Measurements from ENCODE around the gene RDH8. TPM values are rescaled to one million over a fixed set of nuclear protein-coding genes. Genes with fewer than 3 reads are reported as not detected.

The RDH8 gene
- total and polyA plus RNA-seq, 2 donors (not counting 1 experiment from before 2014, with no cell fraction given): 0.06 TPM; not detected in 1

- Histone ChIP-seq H3K79me2 (ENCODE audit: control insufficient read depth, insufficient read depth, low read length) (peaks cover 2% of the 10 kb centered on the region), H4K20me1 (ENCODE audit: control insufficient read depth, extremely low read depth, insufficient read depth, low read length) (no peaks in the 10 kb centered on the region), H3K4me3 (replicated peaks in 1 of 4; ENCODE audit: control extremely low read depth in 1 of 4, insufficient read depth in 1 of 4, low read depth in 3 of 4, low read length in 4 of 4) (no peak overlapping the region), H3K27ac (ENCODE audit: insufficient read depth, low read length) (no peak overlapping the region), H3K27me3 (ENCODE audit: control insufficient read depth, insufficient read depth, low read length) (no peaks in the 10 kb centered on the region), H2AFZ (ENCODE audit: low read length) (no peak overlapping the region), H3K9ac (ENCODE audit: insufficient read depth, low read length) (no peak overlapping the region), H3K36me3 (ENCODE audit: control insufficient read depth, insufficient read depth, low read length) (no peaks in the 10 kb centered on the region), H3K4me2 (ENCODE audit: extremely low read depth, insufficient read depth, low read length) (no peak overlapping the region), H3K4me1 (ENCODE audit: control insufficient read depth, extremely low read depth, insufficient read depth, low read length) (peaks cover 16% of the 10 kb centered on the region), H3K9me3 (ENCODE audit: control insufficient read depth, insufficient read depth, low read depth, low read length) (no peaks in the 10 kb centered on the region)
- TF ChIP-seq CTCF (conservative IDR thresholded peaks at IDR 0.05 in 1 of 2, IDR thresholded peaks at IDR 0.05 in 1 of 2; ENCODE audit: low read depth in 1 of 2, low read length in 2 of 2): no peak
- TF ChIP-seq EZH2 (IDR thresholded peaks at IDR 0.05; ENCODE audit: low read length, missing control alignments): no peak
- no peak for DNase-seq (ENCODE audit: low read depth in 2 of 2)
These were observed 2.3 kb upstream of the RDH8 start for GRCh38 chr19:10010939-10011338.

GRCh38 chr19:10011974-10012373, 1.3 kb upstream of the RDH8 start:
- Histone ChIP-seq H3K79me2 (ENCODE audit: control insufficient read depth, insufficient read depth, low read length) (peaks cover 2% of the 10 kb centered on the region), H3K9me3 (ENCODE audit: control insufficient read depth, insufficient read depth, low read depth, low read length) (no peaks in the 10 kb centered on the region), H3K4me3 (replicated peaks in 1 of 4; ENCODE audit: control extremely low read depth in 1 of 4, insufficient read depth in 1 of 4, low read depth in 3 of 4, low read length in 4 of 4) (no peak overlapping the region), H3K4me2 (ENCODE audit: extremely low read depth, insufficient read depth, low read length) (no peak overlapping the region), H3K9ac (ENCODE audit: insufficient read depth, low read length) (no peak overlapping the region), H3K27ac (ENCODE audit: insufficient read depth, low read length) (no peak overlapping the region), H3K27me3 (ENCODE audit: control insufficient read depth, insufficient read depth, low read length) (no peaks in the 10 kb centered on the region), H3K36me3 (ENCODE audit: control insufficient read depth, insufficient read depth, low read length) (no peaks in the 10 kb centered on the region), H4K20me1 (ENCODE audit: control insufficient read depth, extremely low read depth, insufficient read depth, low read length) (no peaks in the 10 kb centered on the region), H3K4me1 (ENCODE audit: control insufficient read depth, extremely low read depth, insufficient read depth, low read length) (peaks cover 14% of the 10 kb centered on the region), H2AFZ (ENCODE audit: low read length) (no peak overlapping the region)
- TF ChIP-seq CTCF (conservative IDR thresholded peaks at IDR 0.05 in 1 of 2, IDR thresholded peaks at IDR 0.05 in 1 of 2; ENCODE audit: low read depth in 1 of 2, low read length in 2 of 2) (no peak), EZH2 (IDR thresholded peaks at IDR 0.05; ENCODE audit: low read length, missing control alignments) (no peak)
- DNase-seq (ENCODE audit: low read depth in 2 of 2): no peak

- no peaks in the 10 kb centered on the region for H3K27me3 ChIP-seq (ENCODE audit: control insufficient read depth, insufficient read depth, low read length)
- H3K9me3 ChIP-seq (ENCODE audit: control insufficient read depth, insufficient read depth, low read depth, low read length): no peaks in the 10 kb centered on the region
- no peaks in the 10 kb centered on the region for H3K36me3 ChIP-seq (ENCODE audit: control insufficient read depth, insufficient read depth, low read length)
- H4K20me1 ChIP-seq (ENCODE audit: control insufficient read depth, extremely low read depth, insufficient read depth, low read length): no peaks in the 10 kb centered on the region
- H3K4me1 ChIP-seq (ENCODE audit: control insufficient read depth, extremely low read depth, insufficient read depth, low read length): peaks cover 7% of the 10 kb centered on the region
- no peak overlapping the region for H3K9ac ChIP-seq (ENCODE audit: insufficient read depth, low read length)
- H3K4me2 ChIP-seq (ENCODE audit: extremely low read depth, insufficient read depth, low read length): no peak overlapping the region
- H3K27ac ChIP-seq (ENCODE audit: insufficient read depth, low read length): no peak overlapping the region
- H3K79me2 ChIP-seq (ENCODE audit: control insufficient read depth, insufficient read depth, low read length): peaks cover 2% of the 10 kb centered on the region
- no peak overlapping the region for H2AFZ ChIP-seq (ENCODE audit: low read length)
- TF ChIP-seq CTCF (conservative IDR thresholded peaks at IDR 0.05 in 1 of 2, IDR thresholded peaks at IDR 0.05 in 1 of 2; ENCODE audit: low read depth in 1 of 2, low read length in 2 of 2) (no peak), EZH2 (IDR thresholded peaks at IDR 0.05; ENCODE audit: low read length, missing control alignments) (no peak)
- H3K4me3 ChIP-seq (replicated peaks in 1 of 4; ENCODE audit: control extremely low read depth in 1 of 4, insufficient read depth in 1 of 4, low read depth in 3 of 4, low read length in 4 of 4): no peak overlapping the region
- DNase-seq (ENCODE audit: low read depth in 2 of 2): no peak
These were observed 743 bp downstream of the RDH8 start for GRCh38 chr19:10013834-10014618.

Measured in fibroblast of lung (primary cell).